Mesenteric fat pad (tissue), 1 donor: Measurements from ENCODE around the gene HTRA1. TPM values are rescaled to one million over a fixed set of nuclear protein-coding genes. Genes with fewer than 3 reads are reported as not detected.
A peak's percentile ranks its signal among the peaks of the same experiment; 100 is the strongest.

ENCODE experiments used
- DNase-seq: peaks from one replicate; pipeline ENCODE4 v3.0.0-alpha.2; 2020; ENCODE audit warnings: low spot score
- total RNA-seq: library from RNA; stranded (reverse); fragmentation: NEBNext Ultra II Directional; extraction: Animal tissue kit (Norgen Biotek cat#: 25700); gene quantifications from one replicate; pipeline ENCODE4 v1.2.1, GENCODE V29; 2021
- donor health status: DM: yes; HTN: yes; CAD: no.

Gene HTRA1
- total RNA-seq, 1 donor from 2014 or later, result 191 TPM

- no peak for DNase-seq
Measured at GRCh38 chr10:122514045-122514840, 52.9 kb downstream of the HTRA1 start.

- no peak for DNase-seq
Measured at GRCh38 chr10:122515022-122515424, 53.7 kb downstream of the HTRA1 start.

- no peak for DNase-seq
Measured at GRCh38 chr10:122515588-122516231, 54.4 kb downstream of the HTRA1 start.

GRCh38 chr10:122516734-122517133 lies 55.4 kb downstream of the HTRA1 start:
- DNase-seq, result no peak

GRCh38 chr10:122519144-122519543 lies 57.8 kb downstream of the HTRA1 start:
- no peak for DNase-seq

GRCh38 chr10:122519873-122520272 lies 58.5 kb downstream of the HTRA1 start:
- DNase-seq, result no peak

- DNase-seq, result no peak
Measured at GRCh38 chr10:122521011-122521410, 59.7 kb downstream of the HTRA1 start.

- DNase-seq, result no peak
Measured at GRCh38 chr10:122524811-122525210, 63.5 kb downstream of the HTRA1 start.

- DNase-seq, result no peak
Measured at GRCh38 chr10:122525788-122526187, 64.4 kb downstream of the HTRA1 start.

- DNase-seq, result no peak
Measured at GRCh38 chr10:122526892-122527291, 65.5 kb downstream of the HTRA1 start.

- DNase-seq, result no peak
Measured at GRCh38 chr10:122530177-122530576, 68.8 kb downstream of the HTRA1 start.

- DNase-seq, result no peak
Measured at GRCh38 chr10:122531261-122531660, 69.9 kb downstream of the HTRA1 start.

- no peak for DNase-seq
Measured at GRCh38 chr10:122531939-122532338, 70.6 kb downstream of the HTRA1 start.

GRCh38 chr10:122532601-122533296 lies 71.4 kb downstream of the HTRA1 start:
- no peak for DNase-seq

- no peak for DNase-seq
Measured at GRCh38 chr10:122537545-122537944, 76.2 kb downstream of the HTRA1 start.

GRCh38 chr10:122541541-122542002 lies 80.2 kb downstream of the HTRA1 start:
- no peak for DNase-seq

GRCh38 chr10:122543676-122544445 lies 82.5 kb downstream of the HTRA1 start:
- DNase-seq, result no peak

- no peak for DNase-seq
Measured at GRCh38 chr10:122544493-122544892, 83.1 kb downstream of the HTRA1 start.

- DNase-seq, result no peak
Measured at GRCh38 chr10:122546242-122546641, 84.9 kb downstream of the HTRA1 start.

GRCh38 chr10:122548407-122549085 lies 87.2 kb downstream of the HTRA1 start:
- no peak for DNase-seq

- peak; percentile 60 for DNase-seq
Measured at GRCh38 chr10:122549636-122550035, 88.3 kb downstream of the HTRA1 start.
